Astrocyte of the cerebellum (primary cell): Measurements from ENCODE around the gene CRTC3.

ENCODE experiments used
- DNase-seq: peaks from one replicate; pipeline ENCODE4 v3.0.0-alpha.2; 2011; ENCODE audit warnings: low read depth
- H3K4me3 ChIP-seq: 2 replicates; pipeline ENCODE4 v1.5.1; 2011; ENCODE audit warnings: mild to moderate bottlenecking, low read depth, low read length, moderate library complexity
- CTCF ChIP-seq: IDR thresholded peaks from 2 replicates; pipeline ENCODE4 v1.5.1; 2012; ENCODE audit warnings: low read length, low read depth, moderate library complexity, mild to moderate bottlenecking; ENCODE audit errors: missing control alignments
- in situ Hi-C: cut with HindIII; loops from 2 replicates; pipeline ENCODE4 v1.10.0; 2017; ENCODE audit warnings: low sequenced_read_pairs

Gene CRTC3

GRCh38 chr15:90690585-90690984 is 160.9 kb downstream of the CRTC3 start:
- in situ Hi-C loops: no loop called here
- no peak for DNase-seq
- no peak for TF ChIP-seq CTCF
- H3K4me3 ChIP-seq: no peak overlapping the region

- H3K4me3 ChIP-seq: no peak overlapping the region
- peak; percentile 15 for TF ChIP-seq CTCF
- DNase-seq: no peak
- in situ Hi-C loops: no loop called here
Measured at GRCh38 chr15:90691369-90691768, 161.6 kb downstream of the CRTC3 start.

- no peak for TF ChIP-seq CTCF
- in situ Hi-C loops: no loop called here
Measured at GRCh38 chr15:90691982-90692773, 162.5 kb downstream of the CRTC3 start.

More at GRCh38 chr15:90691982-90692773, 162.5 kb downstream of the CRTC3 start:
- H3K4me3 ChIP-seq: no peak overlapping the region
- no peak for DNase-seq
